ENCODE measurements around the gene NANOS3. TPM values are rescaled to one million over a fixed set of nuclear protein-coding genes. Genes with fewer than 3 reads are reported as not detected.

The NANOS3 gene
- total and polyA plus RNA-seq, 2 of the 13 experiments (the other 11 are each of a cell fraction or from before 2014, with no cell fraction given), result 0.21 TPM; not detected in 1

- TF ChIP-seq ZNF431 (CRISPR knock-in tag; IDR thresholded peaks at IDR 0.05; ENCODE audit: borderline replicate concordance, low read depth) (no peak), ZNF850 (CRISPR knock-in tag; conservative IDR thresholded peaks at IDR 0.05) (no peak), ZNF235 (CRISPR knock-in tag; IDR thresholded peaks at IDR 0.05; ENCODE audit: borderline replicate concordance) (no peak), SRSF1 (optimal IDR thresholded peaks at IDR 0.05; ENCODE audit: low read depth, low read length) (peak; percentile 90), ZNF350 (CRISPR knock-in tag; IDR thresholded peaks at IDR 0.05; ENCODE audit: borderline replicate concordance, low read depth) (peak; percentile 38; the same call in 1 of the 2 replicates), MLX (CRISPR knock-in tag; IDR thresholded peaks at IDR 0.05) (0 out of 2 replicates have a peak, but pooled peaks have one; percentile 28), MED1 (CRISPR knock-in tag; IDR thresholded peaks at IDR 0.05) (peak; percentile 58; the same call in 1 of the 2 replicates), CEBPB (IDR thresholded peaks at IDR 0.05; ENCODE audit: borderline replicate concordance, low read depth, low read length) (no peak), POLR2A (IDR thresholded peaks at IDR 0.05; ENCODE audit: insufficient read depth in 1 of 2, low read depth in 2 of 2, low read length in 2 of 2) (peak; percentile 42 to 43; a peak in 2 of 4 replicates), JUND (CRISPR knock-in tag; IDR thresholded peaks at IDR 0.05) (peak; percentile 97), KDM5A (IDR thresholded peaks at IDR 0.05; ENCODE audit: borderline replicate concordance, low read length) (peak; percentile 26; the same call in 1 of the 2 replicates), ZNF552 (CRISPR knock-in tag; IDR thresholded peaks at IDR 0.05; ENCODE audit: borderline replicate concordance) (no peak), SATB2 (CRISPR knock-in tag; IDR thresholded peaks at IDR 0.05) (0 out of 2 replicates have a peak, but pooled peaks have one; percentile 6), ZNF782 (CRISPR knock-in tag; IDR thresholded peaks at IDR 0.05; ENCODE audit: borderline replicate concordance) (0 out of 2 replicates have a peak, but pooled peaks have one; percentile 46), ZNF441 (CRISPR knock-in tag; IDR thresholded peaks at IDR 0.05; ENCODE audit: borderline replicate concordance) (no peak), HNF1A (IDR thresholded peaks at IDR 0.05; ENCODE audit: low read depth) (no peak; the same call in 1 of the 2 replicates), HNF1A (CRISPR knock-in tag; IDR thresholded peaks at IDR 0.05; ENCODE audit: borderline replicate concordance) (0 out of 2 replicates have a peak, but pooled peaks have one; percentile 45), HIC2 (CRISPR knock-in tag; IDR thresholded peaks at IDR 0.05; ENCODE audit: low read depth) (peak; percentile 95), MTA1 (CRISPR knock-in tag; IDR thresholded peaks at IDR 0.05; ENCODE audit: borderline replicate concordance) (no peak), MAFF (IDR thresholded peaks at IDR 0.05; ENCODE audit: low read depth, low read length) (no peak), ZNF329 (CRISPR knock-in tag; IDR thresholded peaks at IDR 0.05; ENCODE audit: low read depth) (no peak), IRF2 (CRISPR knock-in tag; IDR thresholded peaks at IDR 0.05) (no peak), SALL1 (CRISPR knock-in tag; IDR thresholded peaks at IDR 0.05) (peak; percentile 56), SIX1 (CRISPR knock-in tag; IDR thresholded peaks at IDR 0.05; ENCODE audit: borderline replicate concordance) (no peak)
Observed at GRCh38 chr19:13850910-13851733, 25.8 kb upstream of the NANOS3 start (continued).

Data from HepG2 (cell line).